DMS114 treated with DMSO at 0.1 percent for 48 hours (cell line): Measurements from ENCODE around the gene NLRP6.
"Not testable (repeated sequence)": the region's sequence is repeated elsewhere in the genome, so short reads cannot be mapped to it uniquely, and the experiment has no call there.

Experiments
- DNase-seq: peaks from one replicate; lab custom pipeline; 2025; ENCODE audit not compliant: unreplicated experiment; lab: John Stamatoyannopoulos, UW

The NLRP6 gene

DNA sequence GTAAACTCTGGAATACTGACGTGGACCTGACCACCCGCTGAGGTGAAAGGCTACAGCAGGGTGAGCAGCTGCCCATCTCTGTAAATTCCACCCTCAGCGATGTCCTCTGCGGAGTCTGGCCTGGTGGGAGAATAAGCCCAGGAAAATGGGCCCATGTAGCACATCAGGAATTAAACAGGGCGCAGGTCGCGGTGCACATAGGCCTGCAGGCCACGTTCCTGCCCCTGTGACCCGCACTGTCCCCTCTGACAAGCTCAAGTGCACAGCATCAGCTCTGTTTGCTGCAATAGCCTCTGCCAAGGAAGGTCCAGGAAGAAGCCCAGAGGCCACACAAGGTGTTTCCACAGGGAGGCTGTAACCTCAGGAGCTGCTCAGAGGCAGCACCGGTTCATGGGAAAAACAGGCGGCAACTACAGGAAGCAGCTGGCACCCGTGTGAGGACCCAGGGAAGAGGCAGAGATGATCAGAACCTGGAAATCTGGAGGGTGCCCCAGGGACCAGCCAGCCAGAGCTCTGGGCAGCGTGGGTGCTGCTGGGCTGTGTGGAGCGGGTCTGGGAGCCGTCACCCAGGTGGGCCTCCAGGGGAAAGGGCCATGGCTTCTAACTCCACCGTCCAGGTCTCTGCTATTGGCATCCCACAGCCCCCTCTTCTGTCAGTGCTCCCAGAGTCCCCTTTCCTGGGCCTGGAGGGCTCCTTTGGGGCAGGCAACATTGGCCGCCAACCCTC, 28.6 kb downstream of the NLRP6 start:
- no peak for DNase-seq

- DNase-seq: not testable (repeated sequence)
Observed at GRCh38 chr11:307766-308708, 29.8 kb downstream of the NLRP6 start, which contains the start of gene IFITM2. TSS of gene IFITM2 (plus strand) at chr11:307816. CDS start at chr11:308193, 377 bp downstream.

DNA sequence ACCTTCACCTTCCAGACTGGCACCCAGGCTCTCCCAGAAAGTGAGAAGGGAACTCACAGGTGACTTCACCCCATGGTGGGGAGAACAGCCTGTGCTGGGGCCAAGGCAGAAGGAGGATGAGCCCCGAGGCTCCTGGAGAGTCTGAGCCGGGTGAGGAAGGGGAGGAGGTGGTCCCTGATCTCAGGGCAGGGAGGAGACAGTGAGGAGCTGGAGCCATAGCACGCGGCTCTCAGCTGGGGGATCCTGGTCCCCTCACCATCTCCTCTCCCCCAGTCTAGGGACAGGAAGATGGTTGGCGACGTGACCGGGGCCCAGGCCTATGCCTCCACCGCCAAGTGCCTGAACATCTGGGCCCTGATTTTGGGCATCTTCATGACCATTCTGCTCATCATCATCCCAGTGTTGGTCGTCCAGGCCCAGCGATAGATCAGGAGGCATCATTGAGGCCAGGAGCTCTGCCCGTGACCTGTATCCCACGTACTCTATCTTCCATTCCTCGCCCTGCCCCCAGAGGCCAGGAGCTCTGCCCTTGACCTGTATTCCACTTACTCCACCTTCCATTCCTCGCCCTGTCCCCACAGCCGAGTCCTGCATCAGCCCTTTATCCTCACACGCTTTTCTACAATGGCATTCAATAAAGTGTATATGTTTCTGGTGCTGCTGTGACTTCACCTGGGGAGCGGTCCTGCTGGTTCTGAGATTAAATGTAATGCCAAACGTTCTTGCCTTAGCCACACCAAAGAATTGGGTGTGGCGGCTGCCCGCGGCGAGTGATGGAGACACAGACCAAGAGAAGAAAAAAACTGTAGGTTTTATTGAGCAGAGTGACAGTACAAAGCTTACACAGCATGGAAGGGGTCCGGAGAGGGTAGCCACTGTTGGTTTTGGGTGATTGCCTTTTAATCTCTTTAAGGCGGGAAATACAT, 30.8 kb downstream of the NLRP6 start:
- DNase-seq: not testable (repeated sequence)

DNA sequence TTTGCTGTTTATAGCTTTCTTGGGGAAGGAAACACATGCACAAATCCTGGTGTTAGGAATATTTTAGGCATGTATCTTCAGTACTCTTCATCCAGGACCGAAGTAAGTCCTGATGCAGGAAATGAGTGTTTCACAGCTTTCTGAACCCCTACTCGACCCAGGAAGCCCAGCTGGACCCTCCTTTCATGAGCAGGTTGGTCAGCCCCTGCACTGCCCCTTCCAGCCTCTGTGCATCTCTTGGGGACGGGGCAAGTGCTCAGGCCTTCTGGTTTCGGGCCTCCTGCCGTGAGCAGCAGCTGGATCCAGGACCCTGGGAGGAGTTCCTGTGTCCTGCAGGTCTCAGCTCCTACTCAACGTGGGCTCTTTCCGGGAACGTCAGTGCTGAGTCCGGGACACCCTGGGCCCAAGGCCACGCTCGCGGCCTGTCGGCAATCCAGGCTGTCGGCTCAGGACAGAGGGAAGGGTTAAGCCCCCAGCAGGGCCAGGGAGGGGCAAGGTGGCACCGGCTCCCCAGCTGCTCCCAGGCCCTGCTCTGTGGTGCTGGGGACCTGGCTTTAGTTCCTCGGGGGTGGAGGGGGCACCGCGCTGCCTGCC, 31.9 kb downstream of the NLRP6 start:
- DNase-seq: not testable (repeated sequence)

GRCh38 chr11:311013-311748, 33.0 kb downstream of the NLRP6 start:
- DNase-seq: not testable (repeated sequence)

DNA sequence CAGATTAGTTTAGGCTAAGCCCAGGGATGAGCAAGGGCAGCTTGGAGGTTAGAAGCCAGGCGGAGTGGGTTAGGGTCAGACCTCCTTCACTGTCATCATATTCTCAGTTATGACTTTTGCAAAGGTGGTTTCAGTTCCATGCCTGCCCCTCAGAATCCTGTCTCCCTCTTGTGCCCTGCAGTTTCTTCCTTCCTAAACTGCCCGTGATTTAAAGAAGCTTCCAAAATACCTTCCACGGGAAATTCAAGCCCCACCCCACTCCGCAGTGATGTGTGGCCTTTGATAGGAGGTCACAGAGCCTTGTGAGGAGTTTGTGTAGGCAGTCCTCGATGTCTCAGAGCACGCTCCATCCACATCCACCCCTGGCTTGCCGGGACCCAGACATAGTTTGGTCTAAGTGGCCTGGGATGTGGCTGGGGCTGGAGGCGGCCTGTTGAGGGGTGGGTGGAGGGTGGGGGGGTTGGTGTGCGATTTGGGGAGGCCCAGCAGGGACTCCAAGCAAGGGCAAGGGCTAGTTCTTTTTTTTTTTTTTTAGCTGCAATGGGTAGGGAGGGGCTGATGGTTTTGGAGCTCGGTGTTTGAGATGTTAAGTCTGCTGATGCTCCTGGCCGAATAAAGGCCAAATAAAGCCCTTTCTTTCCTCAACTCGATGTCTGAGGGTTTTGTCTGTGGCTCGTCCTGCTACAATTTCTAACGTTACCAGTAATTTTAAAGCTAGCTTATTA, 34.0 kb downstream of the NLRP6 start:
- DNase-seq: no peak

DNA sequence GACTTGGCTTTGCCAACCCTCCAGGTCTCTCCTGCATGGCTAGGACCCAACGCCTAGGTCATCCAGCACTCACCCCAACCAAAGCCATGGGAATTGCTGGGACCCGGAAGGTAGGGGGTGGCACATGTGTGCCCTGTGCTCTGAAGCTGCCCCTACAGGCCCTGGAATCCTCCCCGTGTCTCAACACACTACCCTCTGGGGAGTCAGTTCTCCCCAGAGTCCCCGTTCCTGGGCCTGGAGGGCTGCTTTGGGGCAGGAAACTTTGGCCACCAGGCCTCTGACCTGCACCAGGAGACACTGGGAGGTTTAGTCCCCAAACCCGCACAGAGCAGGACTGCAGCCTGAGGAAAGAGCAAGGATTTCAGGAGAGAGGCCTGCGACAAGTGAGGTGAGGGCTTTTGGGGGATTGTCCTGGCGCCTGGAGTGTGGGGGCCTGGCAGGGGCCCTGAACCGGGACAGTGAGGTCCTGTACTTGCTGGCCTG, 35.1 kb downstream of the NLRP6 start:
- no peak for DNase-seq

GRCh38 chr11:313787-314553, 35.8 kb downstream of the NLRP6 start, which contains the start of gene IFITM1:
TSS of gene IFITM1 (plus strand) at chr11:314040. CDS start at chr11:314171, 131 bp downstream.
- DNase-seq: no peak

DNA sequence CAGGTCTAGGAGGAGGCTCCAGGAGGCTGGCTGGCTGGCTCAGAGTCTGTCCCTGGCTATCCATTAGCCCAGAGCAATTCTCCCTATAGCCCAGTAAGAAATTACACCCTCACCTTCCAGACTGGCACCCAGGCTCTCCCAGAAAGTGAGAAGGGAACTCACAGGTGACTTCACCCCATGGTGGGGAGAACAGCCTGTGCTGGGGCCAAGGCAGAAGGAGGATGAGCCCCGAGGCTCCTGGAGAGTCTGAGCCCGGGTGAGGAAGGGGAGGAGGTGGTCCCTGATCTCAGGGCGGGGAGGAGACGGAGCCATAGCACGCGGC, 36.3 kb downstream of the NLRP6 start:
- not testable (repeated sequence) for DNase-seq

DNA sequence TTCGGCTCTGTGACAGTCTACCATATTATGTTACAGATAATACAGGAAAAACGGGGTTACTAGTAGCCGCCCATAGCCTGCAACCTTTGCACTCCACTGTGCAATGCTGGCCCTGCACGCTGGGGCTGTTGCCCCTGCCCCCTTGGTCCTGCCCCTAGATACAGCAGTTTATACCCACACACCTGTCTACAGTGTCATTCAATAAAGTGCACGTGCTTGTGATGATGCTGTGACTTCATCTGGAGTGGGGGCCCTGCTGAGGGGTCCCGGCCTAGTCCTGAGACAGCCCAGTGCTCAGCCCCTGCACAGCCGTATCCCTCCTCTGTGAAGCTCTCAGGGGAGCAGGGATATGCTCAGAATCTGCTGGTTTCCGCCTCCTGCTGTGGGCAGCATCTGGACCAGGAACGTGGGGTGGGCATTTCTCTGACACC, 36.9 kb downstream of the NLRP6 start:
- no peak for DNase-seq

GRCh38 chr11:315516-315994, 37.3 kb downstream of the NLRP6 start:
- no peak for DNase-seq

DNA sequence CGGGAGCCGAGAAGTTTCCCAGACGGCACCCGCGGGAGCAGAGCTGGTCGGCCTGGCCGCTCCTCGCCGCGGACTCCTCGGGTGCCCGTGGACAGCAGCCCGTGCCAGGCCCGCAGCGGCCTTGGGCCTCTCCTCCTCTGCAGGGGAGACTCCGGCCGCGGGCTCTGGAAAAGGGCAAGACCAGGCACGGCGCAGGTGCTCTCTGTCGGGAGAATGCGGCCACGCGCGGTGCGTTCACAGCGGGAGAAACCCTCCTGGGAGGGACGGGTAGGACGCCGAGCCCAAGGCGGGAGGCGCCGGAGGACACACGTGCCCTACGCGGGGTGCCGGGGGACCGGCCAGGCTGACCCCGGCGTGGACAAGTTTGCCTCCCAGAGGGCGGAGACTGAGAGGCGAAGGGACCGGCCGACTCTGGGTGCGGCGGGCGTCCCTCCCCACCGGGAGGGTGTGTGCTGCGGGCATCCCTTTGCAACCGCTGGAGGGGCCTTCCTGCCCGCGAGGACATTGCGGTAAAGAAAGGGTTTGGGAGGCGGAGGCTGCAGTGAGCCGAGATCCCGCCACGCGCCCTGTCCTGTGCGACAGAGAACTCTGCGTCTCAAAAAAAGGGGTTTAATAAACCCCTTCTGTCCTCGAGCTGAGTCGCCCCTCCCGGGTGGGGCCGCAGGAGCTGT, 38.0 kb downstream of the NLRP6 start:
- no peak for DNase-seq

DNA sequence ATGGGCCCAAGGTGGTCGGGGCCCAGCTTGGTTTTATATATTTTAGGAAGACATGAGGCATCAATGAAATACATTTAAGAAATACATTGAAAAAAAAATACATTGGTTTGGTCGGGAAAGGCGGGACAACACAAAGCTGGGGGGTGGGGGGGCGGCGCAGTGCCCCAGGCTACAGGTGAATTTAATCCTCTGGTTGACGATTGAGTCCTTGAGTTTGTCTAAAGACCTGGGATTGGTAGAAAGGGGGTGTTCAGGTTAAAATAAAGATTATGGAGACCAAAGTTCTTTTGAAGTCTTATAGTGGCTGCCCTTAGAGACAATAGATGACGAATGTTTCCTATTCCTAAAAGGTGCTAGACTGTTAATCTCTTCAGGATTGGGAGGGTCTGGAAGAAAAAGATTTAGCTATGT, 38.7 kb downstream of the NLRP6 start:
- no peak for DNase-seq

DNA sequence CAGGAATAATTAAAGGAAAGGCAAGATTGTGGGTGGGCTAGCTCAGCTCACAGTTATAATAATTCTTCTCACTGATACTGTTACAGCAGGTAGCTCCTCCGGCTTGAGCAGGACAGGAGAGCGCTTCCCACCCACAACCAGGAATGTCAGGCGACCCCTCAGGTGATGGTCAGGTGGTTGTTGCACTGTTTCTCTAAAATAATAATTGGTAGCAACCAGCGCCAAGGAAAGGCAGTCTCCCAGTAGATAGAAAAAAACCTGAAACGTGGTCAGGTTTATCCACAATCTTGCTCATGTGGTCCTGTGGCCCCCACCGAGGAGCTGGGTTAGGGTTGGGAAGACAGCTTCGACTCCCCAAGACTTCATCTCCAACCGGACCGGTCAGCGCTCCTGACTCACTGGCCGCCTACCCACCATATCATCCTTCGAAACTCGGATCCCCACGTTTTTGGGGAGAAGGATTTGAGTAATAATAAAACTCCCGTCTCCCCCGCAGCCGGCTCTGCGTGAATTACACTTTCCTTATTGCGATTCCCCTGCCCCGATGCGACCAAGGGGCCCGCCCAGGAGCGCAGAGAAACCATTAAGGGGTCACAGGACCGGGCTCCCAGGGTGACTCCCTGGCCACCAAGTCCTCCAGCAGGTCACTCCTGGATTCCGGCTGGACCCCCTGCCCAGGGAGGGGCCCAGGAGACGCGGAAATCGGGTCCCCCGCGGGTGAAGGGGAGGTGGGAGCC, 39.6 kb downstream of the NLRP6 start:
- DNase-seq: not testable (repeated sequence)

DNA sequence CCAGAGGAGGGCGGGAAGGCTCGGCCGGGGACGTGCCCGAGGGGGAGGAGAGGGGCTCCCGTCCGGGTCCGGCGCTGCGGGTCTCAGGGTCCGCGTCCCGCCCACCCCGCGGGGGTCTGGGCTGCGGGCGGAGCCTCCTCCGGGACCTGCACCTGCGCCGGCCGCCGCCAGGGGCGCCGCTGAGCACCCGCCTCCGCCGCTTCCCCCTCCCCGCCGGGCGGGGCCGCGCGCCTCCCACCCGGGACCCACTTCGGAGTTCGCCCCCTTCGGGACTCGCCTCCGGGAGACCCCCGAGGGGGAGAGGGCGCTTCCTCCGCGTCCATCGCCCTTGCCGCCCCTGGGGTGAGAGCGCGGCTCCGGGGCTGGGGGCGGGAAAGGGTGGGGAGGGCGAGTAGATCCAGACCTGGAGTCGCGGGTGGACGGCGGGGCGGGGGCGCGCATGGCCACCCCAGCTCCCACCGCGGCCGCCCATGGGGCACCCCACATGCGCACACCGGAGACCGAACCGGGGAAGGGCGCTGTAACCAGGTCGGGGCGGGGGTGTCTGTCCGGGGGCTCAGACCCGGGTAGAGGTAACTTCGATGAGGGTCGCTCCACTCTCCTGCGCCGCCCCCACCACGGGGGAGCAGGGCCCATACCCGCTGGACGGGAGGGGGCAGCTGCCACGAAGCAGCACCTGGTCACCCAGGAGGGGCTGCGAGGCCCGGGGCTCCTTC, 40.4 kb downstream of the NLRP6 start:
- DNase-seq: not testable (repeated sequence)
